DMS 273 (cell line): ENCODE results near the gene MIA3.
A peak's percentile ranks its signal among the peaks of the same experiment; 100 is the strongest.

Experiments used
- DNase-seq: peaks from one replicate; lab custom pipeline; 2025; ENCODE audit not compliant: unreplicated experiment; lab: John Stamatoyannopoulos, UW

Gene MIA3

DNA sequence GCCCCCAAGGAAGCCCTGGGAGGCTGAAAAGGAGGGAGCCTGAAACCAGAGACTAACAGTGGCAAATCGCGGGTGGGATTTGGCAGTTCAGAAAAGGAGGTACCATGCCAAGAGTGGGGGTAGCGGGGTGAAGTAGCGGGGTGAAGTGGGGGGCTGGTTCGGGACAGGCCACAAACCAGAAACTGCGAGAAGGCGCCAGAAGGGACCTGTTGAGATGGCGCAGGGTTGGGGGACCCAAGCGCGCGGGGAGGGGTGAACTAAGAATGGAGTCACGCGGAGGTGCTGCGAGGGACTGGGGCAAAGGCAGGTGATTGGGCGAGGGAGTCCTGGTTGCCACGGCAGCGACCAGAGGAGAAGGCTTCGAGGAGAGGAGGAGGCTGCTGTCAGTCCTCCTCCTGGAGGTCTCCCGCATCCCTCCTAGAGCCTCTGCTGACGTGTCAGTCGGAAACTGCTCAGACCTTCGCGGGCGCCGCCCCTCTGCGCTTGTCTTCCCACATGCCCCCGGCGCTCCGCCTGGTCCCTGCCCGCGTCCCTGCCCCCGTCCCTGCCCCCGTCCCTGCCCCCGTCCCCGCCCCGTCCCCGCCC is 438 bp upstream of the MIA3 start:
- peak; percentile 99 for DNase-seq

DNA sequence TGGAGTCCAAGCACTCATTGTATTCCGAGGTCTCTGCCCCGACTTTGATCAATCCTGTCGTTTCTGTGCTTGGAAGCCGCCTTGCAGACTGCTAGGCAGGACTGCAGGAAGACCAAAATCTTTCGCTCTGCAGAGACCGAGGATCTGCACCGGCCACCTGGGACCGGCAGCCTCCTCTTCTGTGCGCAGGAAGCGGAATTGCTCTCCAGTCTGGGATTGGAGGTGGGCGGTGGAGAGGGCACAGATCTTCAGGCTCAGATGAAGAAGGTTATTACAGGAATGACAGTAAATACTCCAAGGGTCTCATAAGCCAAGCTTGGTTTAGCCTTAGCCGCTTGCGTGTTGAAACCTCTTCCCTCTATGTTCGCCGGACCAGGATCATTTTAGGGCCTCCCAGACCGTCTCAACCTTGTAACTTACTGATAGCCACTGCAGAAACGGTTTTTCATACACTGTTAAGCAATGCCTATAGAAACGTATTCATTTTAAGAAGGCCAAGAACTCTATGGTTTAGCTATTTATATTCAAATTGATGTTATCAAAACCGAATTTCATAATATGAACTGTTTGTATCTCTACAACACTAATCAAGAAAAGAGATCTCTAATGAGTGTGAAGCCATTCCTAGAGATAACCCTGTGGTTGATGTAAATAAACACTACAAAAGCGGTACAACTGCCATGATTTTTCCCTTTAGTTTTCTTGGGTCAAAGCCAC is 1.1 kb downstream of the MIA3 start:
- peak; percentile 63 for DNase-seq

DNA sequence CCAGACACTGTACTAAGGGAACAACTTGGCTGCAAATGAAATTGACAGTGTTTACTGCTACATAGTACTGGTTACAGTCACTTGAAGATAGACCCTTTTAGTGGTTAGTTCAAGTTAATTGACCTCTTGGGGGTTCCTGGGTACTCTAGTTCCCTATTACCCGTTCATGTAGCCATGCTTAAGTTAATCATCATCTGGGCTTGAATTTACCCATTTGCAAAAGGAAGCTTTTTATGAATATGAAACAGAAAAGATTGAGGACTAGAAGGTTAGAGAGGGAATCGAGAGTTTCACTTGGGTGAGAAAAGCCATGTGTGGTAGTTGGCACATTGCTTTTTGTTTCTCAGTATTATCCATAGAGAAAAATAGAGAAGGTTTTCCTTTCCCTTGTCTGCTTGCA is 2.7 kb downstream of the MIA3 start:
- DNase-seq = no peak

DNA sequence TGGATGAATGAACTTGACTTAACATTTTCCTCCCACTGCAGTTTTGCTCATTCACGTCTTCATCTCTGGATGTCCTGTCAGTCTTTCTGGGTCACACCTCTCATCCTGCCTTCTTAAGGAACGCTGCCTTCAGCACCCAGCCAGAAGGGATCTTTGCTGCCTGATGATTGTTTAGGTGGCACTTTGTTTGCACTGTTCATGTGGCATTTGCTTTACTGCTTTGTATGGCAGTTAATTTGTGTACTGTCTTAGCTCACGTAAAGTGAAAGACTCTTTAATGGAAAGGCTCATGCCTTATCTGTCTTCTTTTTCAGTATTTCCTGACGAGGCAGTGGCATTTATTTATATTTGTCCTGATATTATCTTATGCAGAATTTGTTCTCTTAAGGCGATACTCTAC is 4.9 kb downstream of the MIA3 start:
- DNase-seq = no peak

DNA sequence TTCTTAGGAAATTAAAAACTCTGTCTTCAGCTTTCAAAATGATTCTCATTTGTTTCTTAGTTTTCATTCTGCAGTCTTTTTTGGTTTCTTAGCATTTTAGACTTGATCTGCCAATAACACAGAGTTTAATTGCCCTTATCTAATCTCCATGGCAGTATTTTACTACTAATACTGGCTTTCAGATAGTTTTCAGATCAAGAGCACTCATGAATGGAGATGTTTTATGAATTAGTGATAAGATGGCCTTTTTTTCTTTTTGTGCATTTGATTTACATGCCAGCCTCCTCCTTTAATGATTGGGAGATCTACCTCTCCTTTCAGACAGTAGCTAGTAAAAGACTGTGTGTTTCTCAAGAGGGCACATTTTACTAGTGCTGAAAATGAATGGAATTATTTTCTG is 5.6 kb downstream of the MIA3 start:
- no peak for DNase-seq

DNA sequence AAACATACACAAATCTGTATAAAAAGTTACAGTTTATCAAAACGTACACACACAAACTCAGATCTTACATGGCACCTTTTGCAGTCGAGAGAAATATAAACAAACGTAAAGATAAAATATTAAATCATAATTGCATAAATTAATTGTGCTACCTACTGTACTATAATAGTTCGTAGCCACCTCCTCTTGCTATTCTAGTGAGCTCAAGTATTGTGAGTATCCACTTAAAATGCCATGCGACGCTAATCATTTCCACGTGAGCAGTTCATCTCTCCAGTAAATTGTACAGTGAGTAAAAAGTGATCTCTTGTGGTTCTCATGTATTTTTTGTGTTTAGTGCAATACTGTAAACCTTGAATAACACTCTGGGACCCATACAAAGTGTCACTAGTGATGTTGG is 6.3 kb downstream of the MIA3 start:
- no peak for DNase-seq

DNA sequence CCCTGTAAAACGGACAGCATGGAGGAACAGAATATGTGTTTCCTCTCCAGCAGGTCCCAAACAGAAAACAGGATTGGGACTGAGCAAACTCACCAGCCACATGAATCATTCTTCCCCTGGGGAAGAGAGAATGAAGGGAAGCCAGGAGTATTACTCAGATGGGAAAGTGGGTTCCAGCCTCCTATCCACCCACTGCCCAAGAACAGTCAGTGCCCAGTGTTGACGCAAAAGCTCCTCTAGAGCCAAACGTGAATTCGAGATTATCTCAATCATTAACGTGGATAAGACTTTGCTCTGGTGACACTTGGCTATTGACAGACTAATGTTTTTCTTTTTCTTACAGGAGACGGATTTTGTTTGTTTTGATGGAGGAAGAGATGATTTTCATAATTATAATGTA is 9.3 kb downstream of the MIA3 start:
- no peak for DNase-seq

DNA sequence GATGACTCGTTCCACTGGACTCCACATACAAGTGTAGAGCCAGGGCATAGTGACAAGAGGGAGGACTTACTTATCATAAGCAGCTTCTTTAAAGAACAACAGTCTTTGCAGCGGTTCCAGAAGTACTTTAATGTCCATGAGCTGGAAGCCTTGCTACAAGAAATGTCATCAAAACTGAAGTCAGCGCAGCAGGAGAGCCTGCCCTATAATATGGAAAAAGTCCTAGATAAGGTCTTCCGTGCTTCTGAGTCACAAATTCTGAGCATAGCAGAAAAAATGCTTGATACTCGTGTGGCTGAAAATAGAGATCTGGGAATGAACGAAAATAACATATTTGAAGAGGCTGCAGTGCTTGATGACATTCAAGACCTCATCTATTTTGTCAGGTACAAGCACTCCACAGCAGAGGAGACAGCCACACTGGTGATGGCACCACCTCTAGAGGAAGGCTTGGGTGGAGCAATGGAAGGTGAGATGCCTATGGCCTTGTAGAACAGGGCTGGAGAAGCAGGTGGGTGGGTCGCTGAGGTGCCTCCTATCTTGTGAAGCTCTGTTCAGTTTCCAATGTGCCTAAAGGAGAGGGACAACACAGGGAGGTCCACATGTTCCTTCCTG is 12.1 kb downstream of the MIA3 start:
- no peak for DNase-seq

DNA sequence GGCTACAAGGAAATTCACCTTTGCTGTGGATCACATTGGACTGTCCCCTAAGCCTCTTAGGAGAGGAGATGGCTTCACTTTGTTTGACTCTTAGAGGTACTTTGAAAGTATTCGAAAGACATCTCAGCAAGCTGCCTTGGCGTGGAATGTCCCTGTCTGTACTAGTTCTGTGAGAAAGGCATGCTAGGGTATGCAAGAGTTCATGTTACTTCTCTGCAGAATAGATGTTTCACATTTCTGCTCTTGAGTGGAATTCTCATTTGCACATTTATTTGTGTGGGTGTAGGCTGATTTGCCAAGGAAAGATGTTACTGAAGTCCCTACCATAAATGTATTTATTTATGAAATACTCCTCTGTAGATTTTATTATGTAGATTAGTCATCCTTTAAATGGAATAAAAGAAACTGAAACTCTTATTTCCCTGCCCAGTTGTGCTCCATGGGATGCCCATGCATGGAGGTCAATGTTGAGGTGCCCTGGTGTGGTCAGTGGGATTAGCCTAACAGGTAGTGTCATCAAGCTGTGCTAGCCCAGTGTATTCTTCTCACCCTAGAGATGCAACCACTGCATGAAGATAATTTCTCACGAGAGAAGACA is 13.8 kb downstream of the MIA3 start:
- no peak for DNase-seq

DNA sequence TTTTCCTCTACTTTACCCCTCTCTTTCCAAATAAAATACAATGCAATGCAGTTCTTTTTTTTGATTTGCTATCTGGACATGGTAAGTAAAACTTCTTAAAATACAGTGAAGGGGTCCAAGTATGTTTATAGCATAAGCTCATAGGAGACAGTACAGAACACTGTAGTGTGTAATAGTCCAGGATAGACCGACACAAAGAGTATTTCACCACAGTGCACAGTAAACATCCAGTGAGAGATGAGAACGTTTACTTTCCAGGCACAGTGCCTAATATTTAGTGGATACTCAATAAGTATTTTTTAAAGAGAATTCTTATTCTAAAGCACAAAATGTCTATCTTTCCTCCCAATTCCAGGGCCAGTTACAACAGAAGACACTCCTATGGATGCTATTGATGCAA is 14.9 kb downstream of the MIA3 start:
- no peak for DNase-seq

DNA sequence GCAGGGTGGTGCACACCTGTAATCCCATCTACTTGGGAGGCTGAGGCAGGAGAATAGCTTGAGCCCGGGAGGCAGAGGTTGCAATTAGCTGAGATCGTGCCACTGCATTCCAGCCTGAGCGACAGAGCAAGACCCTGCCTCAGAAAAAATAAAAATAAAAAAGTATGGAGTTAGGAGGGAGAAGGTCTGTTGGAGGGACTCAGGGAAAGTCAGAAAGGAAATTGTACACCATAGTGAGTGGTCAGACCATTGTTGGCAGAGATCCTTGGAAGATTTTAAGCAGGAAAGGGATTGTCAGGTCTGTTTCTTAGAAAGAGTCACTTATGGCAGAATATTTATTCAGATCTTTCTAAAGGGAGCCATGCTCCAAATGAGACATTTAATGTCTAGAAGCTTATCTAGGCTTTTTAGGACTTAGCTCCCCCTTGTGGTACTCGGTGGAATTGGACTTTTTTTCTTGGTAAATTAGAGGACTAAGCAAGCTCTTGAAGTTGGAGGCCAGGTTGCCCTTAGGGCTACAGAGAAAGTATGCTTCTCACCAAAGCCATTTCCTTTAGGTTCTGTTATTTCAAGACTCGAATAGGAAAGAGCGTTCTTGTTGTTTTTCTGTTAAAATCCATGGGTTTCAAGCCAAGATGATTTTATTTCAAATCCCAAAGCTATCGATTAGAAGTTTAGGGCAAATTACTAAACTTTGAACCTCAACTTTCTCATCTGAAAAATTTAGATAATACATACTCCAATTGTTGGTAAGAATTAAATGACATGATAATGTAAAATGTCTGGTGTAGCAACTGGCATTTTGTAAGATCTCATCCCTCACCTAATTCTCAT is 16.5 kb downstream of the MIA3 start:
- peak; percentile 95 for DNase-seq

DNA sequence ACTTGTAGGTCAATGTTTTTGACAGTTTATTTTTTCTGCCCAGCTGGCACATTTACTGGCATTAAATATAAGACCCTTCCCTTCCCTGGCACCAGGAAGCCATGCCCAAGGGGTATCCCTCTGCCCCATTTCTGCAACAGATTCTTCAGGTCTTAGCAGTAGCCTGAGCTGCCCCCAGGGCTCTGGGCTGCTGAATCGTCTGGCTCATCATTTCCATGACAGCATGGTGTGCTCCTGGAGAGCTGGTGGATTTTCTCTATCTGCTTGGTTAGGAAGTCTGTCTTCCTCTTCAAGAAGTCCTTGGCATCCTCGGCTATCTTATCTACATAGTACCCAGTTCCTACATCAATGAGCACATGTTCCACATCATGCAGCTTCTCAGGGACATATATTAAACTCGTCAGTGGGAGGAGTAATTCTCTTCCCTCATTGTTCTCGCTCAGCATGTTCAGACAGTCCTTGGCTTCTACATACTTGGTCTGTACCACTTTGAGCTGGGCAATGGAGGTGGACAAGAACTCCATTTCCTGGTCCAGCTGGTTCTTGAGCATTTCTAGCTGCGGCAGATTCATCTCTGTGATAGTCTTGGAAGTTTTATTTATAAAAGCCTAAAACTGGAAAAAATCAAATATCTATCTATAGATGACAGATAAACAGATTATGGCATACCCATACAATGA is 23.5 kb downstream of the MIA3 start:
- no peak for DNase-seq

DNA sequence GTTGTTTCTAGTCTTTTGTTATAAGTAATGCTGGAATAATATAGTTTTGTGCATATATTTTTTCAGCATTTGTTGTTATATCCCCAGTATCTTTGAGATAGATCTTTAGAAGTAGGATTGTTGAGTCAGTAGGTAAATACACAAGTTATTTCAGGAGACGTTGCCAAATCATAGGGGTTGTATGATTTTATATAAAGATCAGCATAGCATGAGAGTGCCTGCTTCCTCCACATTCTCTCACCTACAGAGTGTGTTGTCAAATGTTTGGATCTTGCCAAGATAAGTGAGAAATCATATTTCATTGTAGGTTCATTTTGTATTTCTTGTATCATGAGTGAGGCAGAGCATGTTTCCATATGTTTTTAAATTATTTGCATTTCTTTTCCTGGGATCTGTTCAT is 24.6 kb downstream of the MIA3 start:
- no peak for DNase-seq

DNA sequence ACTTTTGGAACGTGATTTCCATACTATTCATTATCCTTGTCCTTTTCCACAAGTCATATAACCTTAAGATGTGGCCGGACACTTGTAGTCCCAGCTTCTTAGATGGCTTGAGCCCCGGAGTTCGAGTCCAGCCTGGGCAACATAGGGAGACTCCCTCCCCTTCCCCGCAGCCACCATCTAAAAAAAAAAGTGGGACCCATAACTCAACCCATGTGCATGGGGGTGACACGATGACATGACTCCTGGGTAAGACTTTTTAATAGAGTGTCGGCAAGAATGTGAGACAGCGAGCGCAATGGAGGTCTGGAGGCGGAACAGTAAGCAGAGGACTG is 25.7 kb downstream of the MIA3 start:
- peak; percentile 72 for DNase-seq

DNA sequence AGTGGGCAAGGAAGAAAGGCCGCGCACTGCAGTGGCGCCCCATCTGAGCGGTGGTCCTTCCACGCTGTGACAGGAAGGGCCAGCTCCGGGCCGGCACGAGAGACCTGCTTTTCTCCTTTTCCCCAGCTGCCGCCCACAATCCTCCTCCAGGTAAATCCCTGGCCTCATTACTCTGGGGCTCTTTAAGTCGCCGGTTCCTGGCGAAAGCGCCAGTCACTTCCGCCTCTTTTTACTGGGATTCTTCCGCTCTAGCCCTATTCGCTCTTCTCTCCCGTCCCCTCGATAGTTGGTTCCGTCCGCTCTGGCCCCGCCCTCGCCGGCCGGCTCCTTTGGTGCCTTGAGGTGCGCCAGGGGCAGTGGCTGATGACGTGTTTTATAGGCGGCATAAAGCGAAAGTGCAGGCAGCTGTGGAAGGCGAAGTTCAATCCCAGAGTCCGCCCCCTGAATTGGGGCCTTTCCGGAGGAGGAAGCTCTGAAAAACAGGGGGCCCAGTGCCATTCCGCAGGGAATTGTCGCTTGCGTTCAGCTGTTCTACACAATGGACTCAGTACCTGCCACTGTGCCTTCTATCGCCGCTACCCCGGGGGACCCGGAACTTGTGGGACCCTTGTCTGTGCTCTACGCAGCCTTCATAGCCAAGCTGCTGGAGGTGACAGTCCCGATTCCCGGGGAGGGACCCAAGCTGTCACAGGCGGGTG is 26.2 kb downstream of the MIA3 start:
- DNase-seq = peak; percentile 99

DNA sequence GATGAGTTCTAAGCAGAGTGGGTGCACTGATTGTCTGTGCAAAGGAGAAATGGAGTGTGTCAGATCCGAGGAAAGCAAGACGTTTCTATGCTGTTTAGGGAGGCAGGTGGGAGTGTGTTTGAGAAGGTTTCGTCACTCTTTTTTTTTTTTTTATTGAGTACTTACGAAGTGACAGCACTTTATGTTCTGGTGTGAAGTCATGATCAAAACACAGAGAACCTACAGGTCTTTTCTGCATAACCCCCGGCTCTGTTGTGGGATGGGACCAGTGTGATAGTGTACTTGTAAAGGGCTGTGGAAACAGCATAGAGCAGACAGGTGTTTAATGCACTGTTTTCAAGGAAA is 26.7 kb downstream of the MIA3 start:
- no peak for DNase-seq

DNA sequence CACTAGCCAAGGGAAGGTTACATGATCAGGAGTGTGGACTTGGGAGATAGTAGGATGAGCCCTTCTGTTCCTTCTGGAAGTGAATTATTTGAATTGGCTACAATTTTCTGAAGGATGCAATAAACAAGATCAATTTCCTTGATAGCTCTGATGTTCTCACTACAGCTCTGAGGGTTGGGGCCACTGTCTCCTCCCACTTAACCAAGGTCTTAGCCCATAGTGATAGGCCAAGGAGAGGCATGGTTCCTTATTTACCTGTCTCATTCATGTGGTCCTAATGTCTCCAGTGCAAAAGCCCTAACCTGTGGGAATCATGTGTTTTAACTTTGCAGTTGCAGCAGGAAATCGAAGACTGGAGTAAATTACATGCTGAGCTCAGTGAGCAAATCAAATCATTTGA is 34.8 kb downstream of the MIA3 start:
- no peak for DNase-seq

DNA sequence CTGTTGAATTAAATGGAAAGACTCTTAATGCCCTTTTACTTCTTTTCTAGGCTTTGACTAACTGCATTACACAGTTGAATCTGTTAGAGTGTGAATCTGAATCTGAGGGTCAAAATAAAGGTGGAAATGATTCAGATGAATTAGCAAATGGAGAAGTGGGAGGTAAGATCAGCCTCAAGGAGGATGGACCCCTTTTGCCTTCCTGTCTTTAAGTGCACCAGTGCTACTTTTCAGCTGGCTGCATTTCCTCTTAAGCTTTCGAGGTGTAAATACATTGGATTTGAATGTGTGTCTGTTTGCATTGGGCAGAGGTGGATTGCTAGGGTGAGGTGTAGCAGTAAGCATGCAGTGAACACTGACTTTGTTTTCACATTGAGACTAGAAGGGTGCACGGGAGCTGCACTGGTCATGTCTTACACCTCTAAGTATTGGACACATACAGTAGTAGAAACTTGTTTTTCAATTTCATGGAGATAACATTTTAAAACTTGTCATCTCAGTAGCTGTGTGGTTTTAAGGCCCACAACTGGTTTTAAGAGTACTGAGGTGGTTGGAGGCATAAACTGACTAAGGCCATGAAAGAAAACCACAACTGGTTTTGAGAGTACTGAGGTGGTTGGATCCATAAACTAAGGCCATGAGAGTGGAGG is 35.4 kb downstream of the MIA3 start:
- no peak for DNase-seq

DNA sequence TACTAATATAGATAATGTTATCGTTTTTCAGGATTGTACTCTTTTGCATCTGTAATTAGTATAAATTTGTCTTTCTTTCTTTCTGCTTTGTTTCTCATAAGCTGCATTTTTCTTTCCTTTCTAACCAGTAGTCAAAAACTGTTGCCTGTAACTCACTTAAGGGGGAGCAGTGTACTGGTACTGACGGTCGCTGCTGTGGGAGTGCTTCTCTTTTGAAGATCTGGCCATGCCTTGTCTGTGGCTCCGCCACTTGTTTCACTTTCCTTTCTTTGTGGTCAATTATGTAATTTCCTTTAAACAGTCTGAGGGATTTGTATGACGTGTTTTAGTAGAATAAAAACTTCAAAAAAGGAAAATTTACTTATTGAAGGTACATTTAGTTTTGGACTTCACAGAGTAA is 37.0 kb downstream of the MIA3 start:
- no peak for DNase-seq
